ENCODE results near the gene DUSP1.

Gene DUSP1

GRCh38 chr5:172729588-172729987, 41.4 kb downstream of the DUSP1 start:
- TF ChIP-seq SUZ12 (IDR thresholded peaks at IDR 0.05) = no peak
- TF ChIP-seq HDGF (IDR thresholded peaks at IDR 0.05; ENCODE audit: borderline replicate concordance) = no peak
- no peak for TF ChIP-seq LEF1 (IDR thresholded peaks at IDR 0.05; ENCODE audit: borderline replicate concordance)
- no peak for TF ChIP-seq TARDBP (IDR thresholded peaks at IDR 0.05)
- no peak for TF ChIP-seq L3MBTL2 (conservative IDR thresholded peaks at IDR 0.05)
- ChIA-PET POLR2A (interaction anchor here (1.6 kb wide), 1 partner anchor 42 kb away, joined by 4 read pairs; the partner anchor contains the start of gene DUSP1), CTCF (interaction anchor here (1.0 kb wide), 1 partner anchor 15 kb away, joined by 4 read pairs; no protein-coding TSS in a partner anchor)
- DNase-seq (ENCODE audit: extremely low spot score) = no peak

DNA sequence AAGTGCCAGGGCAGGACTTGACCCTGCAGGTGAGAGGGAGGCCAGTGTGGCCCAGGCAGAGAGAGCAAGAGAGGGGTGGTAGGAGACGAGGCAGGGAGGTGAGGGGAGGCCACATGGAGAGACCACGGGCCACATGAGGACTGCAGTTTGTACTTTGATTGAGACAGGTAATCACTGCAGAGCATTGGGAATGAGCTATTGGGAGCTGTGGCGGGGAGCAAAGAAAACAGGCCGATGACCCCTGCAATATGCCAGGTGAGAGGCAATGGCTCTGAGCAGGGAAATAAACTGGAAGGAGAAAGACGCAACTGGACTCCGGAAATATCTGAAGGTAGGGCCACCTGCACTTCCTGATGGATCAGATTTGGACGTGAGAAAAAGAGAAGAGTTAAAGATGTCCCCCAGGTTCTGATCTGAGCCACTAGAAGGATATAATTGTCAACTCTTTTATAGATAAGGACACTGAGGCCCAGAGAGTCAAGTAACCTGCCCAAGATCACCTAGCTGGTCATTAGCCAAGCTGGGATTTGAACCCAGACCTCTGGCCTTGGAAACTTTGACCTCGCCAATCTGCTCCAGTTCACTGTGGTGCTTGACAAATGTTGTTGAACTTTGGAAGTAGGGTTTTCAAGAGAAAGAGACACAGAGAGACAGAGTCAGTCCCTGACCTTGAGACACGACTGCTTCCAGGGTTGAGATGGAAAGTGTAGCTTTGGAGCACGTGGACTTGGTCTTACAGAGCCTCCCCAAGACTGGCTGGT, 42.3 kb downstream of the DUSP1 start:
- POLR2A ChIA-PET = interaction anchor here (0.9 to 1.6 kb wide), 2 partner anchors 38 to 43 kb away, joined by 3 to 4 read pairs; partner anchors contain the start of gene DUSP1
- TF ChIP-seq SUZ12 (IDR thresholded peaks at IDR 0.05) = no peak
- no peak for TF ChIP-seq HDGF (IDR thresholded peaks at IDR 0.05; ENCODE audit: borderline replicate concordance)
- no peak for TF ChIP-seq ELF4 (IDR thresholded peaks at IDR 0.05)
- TF ChIP-seq CTBP1 (IDR thresholded peaks at IDR 0.05; ENCODE audit: borderline replicate concordance) = no peak
- no peak for TF ChIP-seq TARDBP (IDR thresholded peaks at IDR 0.05)
- no peak for TF ChIP-seq NFRKB (IDR thresholded peaks at IDR 0.05)
- no peak for TF ChIP-seq ARNT (IDR thresholded peaks at IDR 0.05)
- TF ChIP-seq ZNF384 (IDR thresholded peaks at IDR 0.05) = no peak
- TF ChIP-seq LEF1 (IDR thresholded peaks at IDR 0.05; ENCODE audit: borderline replicate concordance) = no peak
- TF ChIP-seq FOXA1 (IDR thresholded peaks at IDR 0.05) = no peak
- no peak for TF ChIP-seq L3MBTL2 (conservative IDR thresholded peaks at IDR 0.05)
- no peak for TF ChIP-seq FOXM1 (IDR thresholded peaks at IDR 0.05; ENCODE audit: borderline replicate concordance)
- no peak for TF ChIP-seq BHLHE40 (IDR thresholded peaks at IDR 0.05; ENCODE audit: borderline replicate concordance)
- no peak for TF ChIP-seq SP1 (IDR thresholded peaks at IDR 0.05)
- CTCF ChIA-PET = interaction anchor here (1.0 to 3.4 kb wide), 3 partner anchors 12 to 14 kb away, joined by 4 to 9 read pairs (median 9); no protein-coding TSS in a partner anchor
- no peak for DNase-seq (ENCODE audit: extremely low spot score)

DNA sequence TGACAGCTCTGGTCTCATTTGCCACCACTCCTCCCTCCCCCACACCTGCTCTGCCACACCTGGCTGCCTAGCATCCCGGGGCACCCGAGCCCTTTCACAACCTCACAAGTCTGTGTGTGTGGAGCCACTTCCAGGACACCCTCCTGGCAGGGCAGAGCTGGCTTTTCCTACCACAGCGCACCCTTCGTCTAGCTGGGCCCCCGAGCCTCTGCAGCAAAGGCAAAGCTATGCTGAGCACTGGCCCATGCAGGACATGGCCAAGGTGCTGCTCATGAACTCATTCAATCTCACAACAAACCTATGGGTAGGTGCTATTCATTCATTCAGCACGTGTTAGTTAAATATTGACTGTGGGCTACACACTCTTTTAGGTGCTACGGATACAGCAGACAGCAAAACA, 43.4 kb downstream of the DUSP1 start:
- POLR2A ChIA-PET = interaction anchor here (1.6 kb wide), 1 partner anchor 43 kb away, joined by 6 read pairs; the partner anchor contains the start of gene DUSP1
- no peak for TF ChIP-seq ELF4 (IDR thresholded peaks at IDR 0.05)
- TF ChIP-seq CTBP1 (IDR thresholded peaks at IDR 0.05; ENCODE audit: borderline replicate concordance) = no peak
- TF ChIP-seq, protein P1, sequence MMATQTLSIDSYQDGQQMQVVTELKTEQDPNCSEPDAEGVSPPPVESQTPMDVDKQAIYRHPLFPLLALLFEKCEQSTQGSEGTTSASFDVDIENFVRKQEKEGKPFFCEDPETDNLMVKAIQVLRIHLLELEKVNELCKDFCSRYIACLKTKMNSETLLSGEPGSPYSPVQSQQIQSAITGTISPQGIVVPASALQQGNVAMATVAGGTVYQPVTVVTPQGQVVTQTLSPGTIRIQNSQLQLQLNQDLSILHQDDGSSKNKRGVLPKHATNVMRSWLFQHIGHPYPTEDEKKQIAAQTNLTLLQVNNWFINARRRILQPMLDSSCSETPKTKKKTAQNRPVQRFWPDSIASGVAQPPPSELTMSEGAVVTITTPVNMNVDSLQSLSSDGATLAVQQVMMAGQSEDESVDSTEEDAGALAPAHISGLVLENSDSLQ (IDR thresholded peaks at IDR 0.05) = no peak
- TF ChIP-seq L3MBTL2 (conservative IDR thresholded peaks at IDR 0.05) = no peak
- TF ChIP-seq ZNF384 (IDR thresholded peaks at IDR 0.05) = no peak
- no peak for TF ChIP-seq SUZ12 (IDR thresholded peaks at IDR 0.05)
- no peak for TF ChIP-seq NFRKB (IDR thresholded peaks at IDR 0.05)
- no peak for TF ChIP-seq TARDBP (IDR thresholded peaks at IDR 0.05)
- no peak for DNase-seq (ENCODE audit: extremely low spot score)
- CTCF ChIA-PET = interaction anchor here (1.9 to 3.4 kb wide), 2 partner anchors 11 to 13 kb away, joined by 9 read pairs; no protein-coding TSS in a partner anchor

GRCh38 chr5:172726966-172727365, 44.0 kb downstream of the DUSP1 start:
- ChIA-PET POLR2A (interaction anchor here (1.6 kb wide), 1 partner anchor 44 kb away, joined by 6 read pairs; the partner anchor contains the start of gene DUSP1), CTCF (interaction anchor here (1.9 to 3.4 kb wide), 2 partner anchors 10 to 12 kb away, joined by 9 read pairs; no protein-coding TSS in a partner anchor)
- TF ChIP-seq, protein P1 (IDR thresholded peaks at IDR 0.05) = no peak
- TF ChIP-seq L3MBTL2 (conservative IDR thresholded peaks at IDR 0.05) (no peak), FOXK2 (IDR thresholded peaks at IDR 0.05) (no peak), FOXA1 (IDR thresholded peaks at IDR 0.05) (no peak), ELF4 (IDR thresholded peaks at IDR 0.05) (no peak), HDGF (IDR thresholded peaks at IDR 0.05; ENCODE audit: borderline replicate concordance) (no peak), BHLHE40 (IDR thresholded peaks at IDR 0.05; ENCODE audit: borderline replicate concordance) (no peak), SP1 (IDR thresholded peaks at IDR 0.05) (no peak), CTBP1 (IDR thresholded peaks at IDR 0.05; ENCODE audit: borderline replicate concordance) (no peak), SUZ12 (IDR thresholded peaks at IDR 0.05) (no peak), FOXM1 (IDR thresholded peaks at IDR 0.05; ENCODE audit: borderline replicate concordance) (no peak), ZNF384 (IDR thresholded peaks at IDR 0.05) (no peak)
- no peak for DNase-seq (ENCODE audit: extremely low spot score)

- no peak for TF ChIP-seq TARDBP (IDR thresholded peaks at IDR 0.05)
- POLR2A ChIA-PET = interaction anchor here (1.6 kb wide), 1 partner anchor 45 kb away, joined by 6 read pairs; the partner anchor contains the start of gene DUSP1
- CTCF ChIA-PET = interaction anchor here (3.4 kb wide), 1 partner anchor 9 kb away, joined by 9 read pairs; no protein-coding TSS in a partner anchor
- DNase-seq (ENCODE audit: extremely low spot score) = no peak
These were observed 45.2 kb downstream of the DUSP1 start for GRCh38 chr5:172725785-172726184.

DNA sequence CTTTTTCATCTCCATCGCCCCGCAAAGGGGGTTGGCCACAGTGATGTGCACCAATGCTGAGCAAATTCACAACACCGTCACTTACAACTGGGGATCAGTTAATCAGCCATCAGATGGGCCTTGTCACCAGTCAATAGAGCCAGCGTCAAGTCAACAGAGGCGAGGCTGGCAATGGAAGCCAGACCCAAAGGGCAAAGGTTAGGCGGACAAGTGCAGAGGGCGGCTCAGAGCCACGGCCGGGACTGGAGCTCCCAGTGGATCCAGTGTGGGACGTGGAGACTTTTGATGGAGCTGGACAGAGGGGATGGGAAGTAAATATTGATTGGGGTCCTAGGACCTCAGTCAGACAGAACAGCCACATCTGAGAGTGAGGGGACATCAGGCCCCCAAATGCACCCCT, 45.7 kb downstream of the DUSP1 start:
- DNase-seq (ENCODE audit: extremely low spot score) = no peak
- TF ChIP-seq L3MBTL2 (conservative IDR thresholded peaks at IDR 0.05) (no peak), TARDBP (IDR thresholded peaks at IDR 0.05) (no peak), NFRKB (IDR thresholded peaks at IDR 0.05) (no peak), HDGF (IDR thresholded peaks at IDR 0.05; ENCODE audit: borderline replicate concordance) (no peak), FOXA1 (IDR thresholded peaks at IDR 0.05) (no peak), ARNT (IDR thresholded peaks at IDR 0.05) (no peak), BHLHE40 (IDR thresholded peaks at IDR 0.05; ENCODE audit: borderline replicate concordance) (no peak), ELF4 (IDR thresholded peaks at IDR 0.05) (no peak), FOXK2 (IDR thresholded peaks at IDR 0.05) (no peak), CTBP1 (IDR thresholded peaks at IDR 0.05; ENCODE audit: borderline replicate concordance) (no peak), FOXM1 (IDR thresholded peaks at IDR 0.05; ENCODE audit: borderline replicate concordance) (no peak), ZNF384 (IDR thresholded peaks at IDR 0.05) (no peak), LEF1 (IDR thresholded peaks at IDR 0.05; ENCODE audit: borderline replicate concordance) (no peak), SUZ12 (IDR thresholded peaks at IDR 0.05) (no peak)
- TF ChIP-seq, protein P1 (IDR thresholded peaks at IDR 0.05) = no peak
- CTCF ChIA-PET = interaction anchor here (0.9 to 1.4 kb wide), 3 partner anchors 8 to 45 kb away, joined by 3 to 7 read pairs (median 5); no protein-coding TSS in a partner anchor
- POLR2A ChIA-PET = interaction anchor here (3.8 kb wide), 1 partner anchor 45 kb away, joined by 28 read pairs; the partner anchor contains the start of gene DUSP1

Data from HEK293T (cell line).